Smooth muscle cell (in vitro differentiated cells): ENCODE results near the gene RAD23A. TPM values are rescaled to one million over a fixed set of nuclear protein-coding genes. Genes with fewer than 3 reads are reported as not detected.

Experiments
- DNase-seq: peaks from one replicate; lab custom pipeline; 2025; ENCODE audit not compliant: unreplicated experiment; lab: John Stamatoyannopoulos, UW
- H2AFZ ChIP-seq: fragments of 200-600 bp; sonication (generic); 2 replicates; pipeline ENCODE4 v1.6.0; 2016; ENCODE audit warnings: antibody characterized with exemption, low read depth, mild to moderate bottlenecking
- H3F3A ChIP-seq: fragments of 200-600 bp; sonication (generic); 2 replicates; pipeline ENCODE4 v1.6.0; 2017; ENCODE audit warnings: antibody characterized with exemption, low read depth
- H3K27ac ChIP-seq: fragments of 200-600 bp; sonication (generic); 2 replicates; pipeline ENCODE4 v1.5.1; 2016; ENCODE audit warnings: low read depth, mild to moderate bottlenecking
- H3K27me3 ChIP-seq: fragments of 200-600 bp; sonication (generic); 2 replicates; pipeline ENCODE4 v1.6.1; 2016; ENCODE audit warnings: low read depth, mild to moderate bottlenecking
- H3K36me3 ChIP-seq: fragments of 200-600 bp; sonication (generic); 2 replicates; pipeline ENCODE4 v1.5.1; 2016; ENCODE audit warnings: low read depth
- H3K4me1 ChIP-seq: fragments of 200-600 bp; sonication (generic); 2 replicates; pipeline ENCODE4 v1.5.1; 2016; ENCODE audit warnings: low read depth
- H3K4me2 ChIP-seq: fragments of 200-600 bp; sonication (generic); 2 replicates; pipeline ENCODE4 v1.6.0; 2016; ENCODE audit warnings: mild to moderate bottlenecking
- H3K4me3 ChIP-seq: fragments of 200-600 bp; sonication (generic); 2 replicates; pipeline ENCODE4 v1.5.1; 2016; ENCODE audit warnings: mild to moderate bottlenecking
- H3K79me2 ChIP-seq: fragments of 200-600 bp; sonication (generic); 2 replicates; pipeline ENCODE4 v1.6.0; 2016; ENCODE audit warnings: low read depth, mild to moderate bottlenecking
- H3K9ac ChIP-seq: fragments of 200-600 bp; sonication (generic); 2 replicates; pipeline ENCODE4 v1.6.0; 2016; ENCODE audit warnings: low read depth
- H3K9me3 ChIP-seq: fragments of 200-600 bp; sonication (generic); replicated peaks from 2 replicates; pipeline ENCODE4 v1.5.1; 2016; ENCODE audit warnings: low read depth
- H4K20me1 ChIP-seq: fragments of 200-600 bp; sonication (generic); 2 replicates; pipeline ENCODE4 v1.6.0; 2016; ENCODE audit warnings: low read depth
- CTCF ChIP-seq: fragments of 200-600 bp; sonication (generic); IDR thresholded peaks from 2 replicates; pipeline ENCODE4 v1.5.1; 2017; ENCODE audit warnings: borderline replicate concordance, mild to moderate bottlenecking, antibody characterized with exemption; ENCODE audit not compliant: insufficient read depth, poor library complexity, severe bottlenecking
- WGBS: methylation state at CpG from one replicate; pipeline ENCODE4 v1.1.7; 2016; ENCODE audit warnings: low lambda C conversion rate; 5-methylcytosine and 5-hydroxymethylcytosine counted together
- polyA plus RNA-seq: library from polyadenylated mRNA; unstranded; fragments of >200 nt; fragmentation: Nextera tagmentation; extraction: Ambion mirVana; gene quantifications from 2 replicates; pipeline ENCODE4 v1.2.1, GENCODE V29; 2016
- total RNA-seq: library from RNA; depleted of rRNA; stranded (reverse); fragments of >200 nt; gene quantifications from 2 replicates; pipeline ENCODE4 v1.2.3, GENCODE V29; 2014

The RAD23A gene
- total and polyA plus RNA-seq, 2 experiments from 2014 or later, result 97.1 to 176 TPM

DNA sequence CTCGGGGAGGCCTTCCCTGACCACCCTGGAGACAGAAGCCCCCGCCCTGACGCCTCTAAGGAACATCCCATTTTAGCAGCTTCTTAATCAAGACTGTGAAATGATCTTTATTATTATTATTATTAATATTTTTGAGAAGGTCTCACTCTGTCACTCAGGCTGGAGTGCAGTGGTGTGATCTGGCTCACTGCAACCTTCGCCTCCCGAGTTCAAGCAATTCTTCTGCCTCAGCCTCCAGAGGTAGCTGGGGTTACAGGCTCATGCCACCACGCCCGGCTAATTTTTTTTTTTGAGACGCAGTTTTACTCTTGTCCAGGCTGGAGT lies 20.1 kb downstream of the RAD23A start:
- Histone ChIP-seq H3K4me1 (peaks cover 4% of the 10 kb centered on the region), H3K9me3 (no peaks in the 10 kb centered on the region), H3K9ac (no peak overlapping the region), H3F3A (no peaks in the 10 kb centered on the region), H3K4me3 (peak overlapping the region; percentile 53), H3K27ac (no peak overlapping the region), H3K27me3 (no peaks in the 10 kb centered on the region), H3K4me2 (peak overlapping the region; percentile 90), H3K36me3 (no peaks in the 10 kb centered on the region), H4K20me1 (no peaks in the 10 kb centered on the region), H3K79me2 (no peaks in the 10 kb centered on the region), H2AFZ (peak overlapping the region; percentile 91)
- DNase-seq, result no peak
- no peak for TF ChIP-seq CTCF
- 57% methylated on average over 8 of the region's 8 CpGs for WGBS

DNA sequence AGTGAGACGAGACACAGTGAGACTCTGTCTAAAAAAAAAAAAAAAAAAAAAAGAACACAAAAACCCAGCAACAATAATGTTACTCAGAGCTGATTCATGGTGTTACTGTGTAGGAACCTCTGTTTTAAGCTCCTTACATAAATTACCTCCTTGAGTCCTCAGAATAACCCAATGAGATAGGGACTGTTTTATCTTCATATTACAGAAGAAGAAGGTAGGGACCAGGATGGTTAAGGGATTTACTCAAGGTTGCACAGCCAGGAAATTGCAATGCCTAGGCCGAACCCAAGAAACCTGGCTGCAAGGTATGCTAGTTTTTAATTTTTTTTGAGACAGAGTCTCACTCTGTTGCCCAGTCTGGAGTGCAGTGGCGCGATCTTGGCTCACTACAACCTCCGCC lies 22.2 kb downstream of the RAD23A start:
- Histone ChIP-seq H4K20me1 (no peaks in the 10 kb centered on the region), H3F3A (no peaks in the 10 kb centered on the region), H3K4me2 (no peak overlapping the region), H3K79me2 (no peaks in the 10 kb centered on the region), H3K9me3 (no peaks in the 10 kb centered on the region), H3K27me3 (no peaks in the 10 kb centered on the region), H2AFZ (no peak overlapping the region), H3K27ac (no peak overlapping the region), H3K4me3 (no peak overlapping the region), H3K36me3 (no peaks in the 10 kb centered on the region), H3K9ac (no peak overlapping the region), H3K4me1 (peaks cover 4% of the 10 kb centered on the region)
- DNase-seq, result no peak
- TF ChIP-seq CTCF, result no peak
- 90% methylated on average over 5 of the region's 5 CpGs for WGBS

GRCh38 chr19:12969292-12969988 lies 23.8 kb downstream of the RAD23A start, which contains the start of gene DAND5:
Gene DAND5, plus strand, starts transcription at chr19:12969576. Its CDS starts 85 bp downstream, at chr19:12969661.
- no peak for DNase-seq
- peaks cover 4% of the 10 kb centered on the region for H3K4me1 ChIP-seq
- no peaks in the 10 kb centered on the region for H3K79me2 ChIP-seq
- no peaks in the 10 kb centered on the region for H3F3A ChIP-seq
- H4K20me1 ChIP-seq, result no peaks in the 10 kb centered on the region
- TF ChIP-seq CTCF, result no peak
- no peak within 1 kb of the TSS for H2AFZ ChIP-seq
- H3K27me3 ChIP-seq, result no peaks in the 10 kb centered on the region
- no peak within 1 kb of the TSS for H3K4me3 ChIP-seq
- H3K36me3 ChIP-seq, result no peaks in the 10 kb centered on the region
- 78% methylated on average over 14 of the region's 14 CpGs for WGBS
- H3K9me3 ChIP-seq, result no peaks in the 10 kb centered on the region
- H3K4me2 ChIP-seq, result no peak within 1 kb of the TSS
- no peak within 1 kb of the TSS for H3K27ac ChIP-seq
- no peak within 1 kb of the TSS for H3K9ac ChIP-seq

- H4K20me1 ChIP-seq, result no peaks in the 10 kb centered on the region
- H3K79me2 ChIP-seq, result no peaks in the 10 kb centered on the region
- no peaks in the 10 kb centered on the region for H3F3A ChIP-seq
- no peaks in the 10 kb centered on the region for H3K27me3 ChIP-seq
- H3K4me3 ChIP-seq, result no peak overlapping the region
- no peak overlapping the region for H3K27ac ChIP-seq
- H3K4me2 ChIP-seq, result no peak overlapping the region
- no peak for TF ChIP-seq CTCF
- H2AFZ ChIP-seq, result no peak overlapping the region
- H3K4me1 ChIP-seq, result peaks cover 4% of the 10 kb centered on the region
- WGBS, result 98% methylated on average over 7 of the region's 7 CpGs
- H3K36me3 ChIP-seq, result no peaks in the 10 kb centered on the region
- no peaks in the 10 kb centered on the region for H3K9me3 ChIP-seq
- no peak overlapping the region for H3K9ac ChIP-seq
- no peak for DNase-seq
These were observed 24.6 kb downstream of the RAD23A start for GRCh38 chr19:12970070-12970820.
